Choroid plexus epithelial cell (primary cell): ENCODE results near the gene HSPA1A.
A peak's percentile ranks its signal among the peaks of the same experiment; 100 is the strongest.

Experiments used
- DNase-seq: peaks from one replicate; pipeline ENCODE4 v3.0.0-alpha.2; 2010; ENCODE audit warnings: low read depth
- H3K4me3 ChIP-seq: 2 replicates; pipeline ENCODE4 v1.5.1; 2011; ENCODE audit warnings: low read depth, mild to moderate bottlenecking, control low read depth, low read length, moderate library complexity
- TF ChIP-seq, protein P1 (sequence below): conservative IDR thresholded peaks from 2 replicates; pipeline ENCODE4 v1.5.1; 2011; ENCODE audit warnings: low read depth, mild to moderate bottlenecking, control low read depth, inconsistent platforms, low read length, moderate library complexity

The HSPA1A gene

DNA sequence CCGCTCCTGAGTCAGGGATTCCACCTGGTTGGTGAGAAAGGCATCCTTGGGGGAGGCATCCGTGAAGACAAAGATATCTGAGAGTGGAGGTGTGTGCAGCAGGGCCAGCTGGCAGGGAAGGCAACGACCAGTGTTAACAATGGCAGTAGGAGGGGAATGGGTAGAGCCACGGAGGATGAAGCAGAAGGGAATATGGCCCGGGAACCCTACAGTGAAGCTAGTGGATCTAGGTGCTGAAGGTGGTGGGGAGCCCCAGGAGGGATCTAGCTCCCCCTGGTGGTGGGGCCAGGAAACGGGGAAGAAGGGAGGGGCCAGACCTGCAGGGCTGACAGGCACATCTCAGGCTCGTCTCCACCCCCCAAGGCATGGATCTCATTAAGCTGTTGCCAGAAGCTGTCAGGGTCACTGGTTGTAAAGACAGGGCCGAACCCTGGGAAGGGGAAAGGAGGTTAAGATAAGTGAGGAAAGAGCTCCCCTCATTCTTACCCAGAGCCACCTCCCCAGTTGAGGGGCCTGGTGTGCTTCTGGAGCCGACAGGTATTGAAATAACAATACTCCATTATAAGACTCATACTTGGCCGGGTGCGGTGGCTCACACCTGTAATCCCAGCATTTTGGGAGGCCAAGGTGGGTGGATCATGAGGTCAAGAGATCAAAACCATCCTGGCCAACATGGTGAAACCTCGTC lies 45.5 kb upstream of the HSPA1A start:
- no peak overlapping the region for H3K4me3 ChIP-seq
- TF ChIP-seq, protein P1, sequence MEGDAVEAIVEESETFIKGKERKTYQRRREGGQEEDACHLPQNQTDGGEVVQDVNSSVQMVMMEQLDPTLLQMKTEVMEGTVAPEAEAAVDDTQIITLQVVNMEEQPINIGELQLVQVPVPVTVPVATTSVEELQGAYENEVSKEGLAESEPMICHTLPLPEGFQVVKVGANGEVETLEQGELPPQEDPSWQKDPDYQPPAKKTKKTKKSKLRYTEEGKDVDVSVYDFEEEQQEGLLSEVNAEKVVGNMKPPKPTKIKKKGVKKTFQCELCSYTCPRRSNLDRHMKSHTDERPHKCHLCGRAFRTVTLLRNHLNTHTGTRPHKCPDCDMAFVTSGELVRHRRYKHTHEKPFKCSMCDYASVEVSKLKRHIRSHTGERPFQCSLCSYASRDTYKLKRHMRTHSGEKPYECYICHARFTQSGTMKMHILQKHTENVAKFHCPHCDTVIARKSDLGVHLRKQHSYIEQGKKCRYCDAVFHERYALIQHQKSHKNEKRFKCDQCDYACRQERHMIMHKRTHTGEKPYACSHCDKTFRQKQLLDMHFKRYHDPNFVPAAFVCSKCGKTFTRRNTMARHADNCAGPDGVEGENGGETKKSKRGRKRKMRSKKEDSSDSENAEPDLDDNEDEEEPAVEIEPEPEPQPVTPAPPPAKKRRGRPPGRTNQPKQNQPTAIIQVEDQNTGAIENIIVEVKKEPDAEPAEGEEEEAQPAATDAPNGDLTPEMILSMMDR = peak; percentile 88
- DNase-seq = peak; percentile 68

DNA sequence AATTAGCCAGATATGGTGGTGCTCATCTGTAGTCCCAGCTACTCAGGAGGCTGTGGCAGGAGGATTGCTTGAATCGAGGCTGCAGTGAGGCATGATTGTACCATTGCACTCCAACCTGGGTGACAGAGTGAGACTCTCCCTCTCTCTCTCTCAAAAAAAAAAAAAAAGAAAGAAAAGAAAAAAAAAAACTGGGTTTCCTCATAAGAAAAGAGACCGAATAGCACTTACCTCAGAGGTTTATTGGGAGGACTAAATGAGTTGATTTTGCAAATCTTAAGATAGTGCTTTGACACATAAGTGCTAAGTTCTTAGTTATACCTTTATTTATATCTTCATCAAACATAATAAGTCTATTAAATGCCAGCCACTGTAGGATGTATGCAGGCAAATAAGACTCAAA lies 44.5 kb upstream of the HSPA1A start:
- TF ChIP-seq, protein P1 = no peak
- no peak for DNase-seq
- H3K4me3 ChIP-seq = no peak overlapping the region

DNA sequence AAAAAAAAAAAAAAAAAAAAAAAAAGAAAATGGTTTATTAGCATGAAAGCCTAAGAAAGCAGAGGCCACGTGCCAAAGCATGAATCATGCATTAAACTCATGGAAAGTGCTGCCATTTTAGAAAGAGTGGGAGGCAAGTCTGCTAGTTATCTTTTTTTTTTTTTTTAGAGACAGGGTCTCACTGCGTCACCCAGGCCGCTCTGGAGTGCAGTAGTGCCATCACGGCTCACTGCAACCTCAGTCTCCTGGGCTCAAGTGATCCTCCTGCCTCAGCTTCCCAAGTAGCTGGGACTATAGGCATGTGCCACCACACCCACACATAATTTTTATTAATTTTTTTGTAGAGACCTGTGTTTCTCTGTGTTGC lies 43.4 kb upstream of the HSPA1A start:
- TF ChIP-seq, protein P1 = no peak
- H3K4me3 ChIP-seq = no peak overlapping the region
- no peak for DNase-seq

DNA sequence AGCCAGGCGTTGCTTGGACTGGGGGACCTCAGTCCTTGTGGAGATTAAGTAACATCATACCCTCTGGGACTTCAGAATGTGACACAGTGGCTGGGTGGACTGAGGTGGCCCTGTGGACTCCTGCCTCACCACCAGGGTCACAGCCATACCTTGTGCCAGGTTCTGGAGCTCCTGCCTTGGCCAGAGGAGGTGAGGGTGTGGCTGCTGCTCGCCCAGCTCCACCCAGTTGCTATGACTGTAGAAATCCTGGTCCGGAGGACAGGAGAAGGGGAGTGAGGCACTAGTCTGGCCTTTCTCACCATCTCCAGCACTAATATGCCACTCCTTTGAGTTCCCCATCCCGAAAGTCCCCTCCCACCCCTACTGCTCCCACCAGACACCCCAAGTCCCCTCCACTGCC lies 40.2 kb upstream of the HSPA1A start:
- no peak for DNase-seq
- TF ChIP-seq, protein P1 = no peak

DNA sequence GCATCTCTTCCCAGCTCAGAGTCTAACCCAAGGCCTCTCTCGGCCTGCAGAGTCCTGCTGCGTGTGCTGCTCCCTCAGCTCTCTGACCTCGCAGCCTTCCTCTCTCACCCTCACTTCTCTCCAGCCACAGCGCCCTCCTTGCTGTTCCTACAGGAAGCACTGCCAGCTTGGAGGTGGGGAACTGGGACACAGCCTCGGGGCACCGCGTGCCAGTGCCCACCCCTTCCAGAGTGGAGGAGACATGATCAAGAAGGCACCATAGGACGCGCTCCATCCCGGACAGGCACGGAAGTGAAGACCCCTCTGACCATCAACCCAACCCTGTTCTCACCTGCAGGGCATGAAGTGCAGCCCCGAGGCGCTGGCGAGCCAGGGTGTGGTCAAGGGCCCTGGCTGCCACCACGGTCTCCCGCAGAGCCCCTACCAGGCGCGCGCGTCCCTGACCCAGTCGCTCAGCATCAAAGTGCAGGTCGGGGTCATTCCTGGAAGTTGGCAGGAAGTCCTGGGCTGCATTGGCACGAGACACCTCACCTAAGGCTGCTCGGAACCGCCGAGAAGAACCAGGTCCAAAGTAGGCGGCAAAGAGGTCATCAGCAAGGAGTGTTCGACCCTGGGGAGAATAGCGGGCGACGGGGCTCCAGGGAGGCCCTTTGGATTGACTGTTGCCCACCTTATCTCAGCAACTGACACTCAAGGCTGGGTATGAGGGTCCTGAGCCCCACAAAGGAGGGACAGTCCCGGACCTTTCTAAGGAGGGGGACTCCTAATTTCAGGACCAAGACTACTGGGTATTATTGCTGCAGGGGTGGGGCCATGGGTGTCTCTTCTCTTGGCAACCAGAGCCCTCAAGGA lies 39.5 kb upstream of the HSPA1A start:
- no peak overlapping the region for H3K4me3 ChIP-seq
- DNase-seq = no peak
- TF ChIP-seq, protein P1 = no peak

More for the DNA sequence above, 40.2 kb upstream of the HSPA1A start:
- no peak overlapping the region for H3K4me3 ChIP-seq

DNA sequence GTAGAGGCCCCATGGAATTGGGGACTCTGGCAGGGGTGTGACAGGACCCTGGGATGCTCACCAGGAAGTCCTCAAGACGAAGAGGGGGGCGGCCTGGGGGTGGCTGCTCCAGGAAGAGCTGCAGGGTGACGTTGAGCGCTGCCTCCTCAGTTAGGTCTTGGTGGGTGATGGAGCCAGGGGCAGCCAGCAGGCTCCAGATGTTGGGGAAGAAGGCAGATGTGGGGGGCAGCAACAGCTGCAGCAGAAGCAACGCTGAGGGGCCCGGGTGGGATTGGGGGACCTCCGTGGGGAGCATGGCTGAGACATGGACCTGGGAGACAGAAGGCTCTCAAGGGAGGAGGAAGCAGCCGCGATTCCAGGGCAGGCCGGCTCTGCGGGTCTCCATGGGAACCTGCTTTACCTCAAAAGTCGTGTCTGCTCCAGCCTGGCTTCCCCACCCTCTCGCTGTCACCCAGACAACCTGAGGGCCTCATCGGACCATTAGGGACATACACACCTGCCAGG lies 38.8 kb upstream of the HSPA1A start:
- H3K4me3 ChIP-seq = no peak overlapping the region
- DNase-seq = no peak
- TF ChIP-seq, protein P1 = no peak
